Vagina (tissue), 2 donors: ENCODE data around the gene CEP85.

Experiments
- CTCF ChIP-seq, 3 experiments: fragments of 450-650 bp in 2 of 3; fragments of 200-600 bp in 1 of 3; sonication (generic) in 1 of 3; IDR thresholded peaks; one replicate each; pipeline ENCODE4 v1.5.1; 2017 to 2019; ENCODE audit warnings: antibody characterized with exemption in 3 of 3, mild to moderate bottlenecking in 2 of 3, moderate library complexity in 2 of 3
- POLR2A ChIP-seq, 2 donors: fragments of 450-650 bp; IDR thresholded peaks; one replicate each; pipeline ENCODE4 v1.6.1; 2017; ENCODE audit warnings: antibody characterized with exemption in 2 of 2, mild to moderate bottlenecking in 2 of 2, moderate library complexity in 2 of 2
- POLR2AphosphoS5 ChIP-seq, 2 donors: sonication (generic); formaldehyde crosslinking; IDR thresholded peaks; one replicate each; pipeline ENCODE4 v1.9.0; 2017; ENCODE audit warnings: antibody characterized with exemption in 2 of 2, mild to moderate bottlenecking in 2 of 2, low read depth in 1 of 2; ENCODE audit not compliant: insufficient read depth in 1 of 2

- TF ChIP-seq POLR2AphosphoS5 (IDR thresholded peaks at IDR 0.05; ENCODE audit: insufficient read depth in 1 of 2, low read depth in 1 of 2) = no peak
- TF ChIP-seq CTCF (IDR thresholded peaks at IDR 0.05) = no peak
- no peak for TF ChIP-seq POLR2A (IDR thresholded peaks at IDR 0.05)
Observed at GRCh38 chr1:26200413-26200812, 33.6 kb upstream of the CEP85 start.
